Dendritic cell treated with granulocyte-macrophage colony-stimulating factor and Interleukin-4, amounts not matched to agents 40 ng/mL and 50 ng/mL, for 4 days (primary cell): ENCODE data around the gene FMO5.
"Not testable (repeated sequence)": the region's sequence is repeated elsewhere in the genome, so short reads cannot be mapped to it uniquely, and the experiment has no call there.

Experiments
- H3K27ac Mint-ChIP-seq: one replicate; pipeline ENCODE4 v1.8.0; 2022; ENCODE audit warnings: mild to moderate bottlenecking, mixed read lengths
- H3K27me3 Mint-ChIP-seq: one replicate; pipeline ENCODE4 v1.8.0; 2022; ENCODE audit warnings: mild to moderate bottlenecking, mixed read lengths
- H3K36me3 Mint-ChIP-seq: one replicate; pipeline ENCODE4 v1.8.0; 2022; ENCODE audit warnings: low read depth, mixed read lengths
- H3K4me1 Mint-ChIP-seq: one replicate; pipeline ENCODE4 v1.8.0; 2022; ENCODE audit warnings: low read depth, mixed read lengths
- H3K4me3 Mint-ChIP-seq: one replicate; pipeline ENCODE4 v1.8.0; 2022; ENCODE audit warnings: mild to moderate bottlenecking, moderate library complexity, mixed read lengths
- H3K9me3 Mint-ChIP-seq: one replicate; pipeline ENCODE4 v1.8.0; 2022; ENCODE audit warnings: mixed read lengths
- intact Hi-C: fragments of 100-400 bp; cut with micrococcal nuclease; formaldehyde crosslinking; loops from one replicate; pipeline ENCODE4 v1.15.0; 2022

Gene FMO5

GRCh38 chr1:147168626-147169058 is 56.5 kb downstream of the FMO5 start:
- H3K27ac Mint-ChIP-seq, result no peak overlapping the region
- no peaks in the 10 kb centered on the region for H3K9me3 Mint-ChIP-seq
- peaks cover 25% of the 10 kb centered on the region for H3K4me1 Mint-ChIP-seq
- intact Hi-C loops, result no loop called here
- H3K27me3 Mint-ChIP-seq, result no peaks in the 10 kb centered on the region
- peaks cover 45% of the 10 kb centered on the region for H3K36me3 Mint-ChIP-seq
- no peak overlapping the region for H3K4me3 Mint-ChIP-seq

GRCh38 chr1:147167365-147167764 is 57.8 kb downstream of the FMO5 start:
- Mint-ChIP-seq H3K27ac (no peak overlapping the region), H3K9me3 (no peaks in the 10 kb centered on the region), H3K36me3 (peaks cover 45% of the 10 kb centered on the region), H3K27me3 (no peaks in the 10 kb centered on the region), H3K4me1 (peaks cover 20% of the 10 kb centered on the region), H3K4me3 (no peak overlapping the region)
- intact Hi-C loops, result no loop called here

DNA sequence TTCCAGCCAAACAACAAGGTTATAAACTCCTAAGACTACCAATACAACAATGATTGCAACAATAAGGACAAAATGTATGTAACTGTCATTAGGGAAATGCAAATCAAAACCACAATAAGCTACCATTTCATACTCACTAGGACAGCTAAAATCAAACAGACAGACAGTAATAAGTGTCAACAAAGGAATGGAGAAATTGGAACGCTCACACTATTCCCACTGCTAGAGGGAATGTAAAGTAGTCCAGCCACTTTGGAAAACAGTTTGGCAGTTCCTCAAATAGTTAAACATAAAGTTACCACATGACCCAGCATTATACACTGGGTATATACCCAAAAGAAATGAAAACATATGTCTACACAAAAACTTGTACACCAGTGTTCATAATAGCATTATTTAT is 62.1 kb downstream of the FMO5 start:
- H3K27ac Mint-ChIP-seq, result no peak overlapping the region
- no peaks in the 10 kb centered on the region for H3K4me1 Mint-ChIP-seq
- no peaks in the 10 kb centered on the region for H3K27me3 Mint-ChIP-seq
- no peaks in the 10 kb centered on the region for H3K9me3 Mint-ChIP-seq
- H3K36me3 Mint-ChIP-seq, result peaks cover 79% of the 10 kb centered on the region
- intact Hi-C loops, result no loop called here
- H3K4me3 Mint-ChIP-seq, result no peak overlapping the region

DNA sequence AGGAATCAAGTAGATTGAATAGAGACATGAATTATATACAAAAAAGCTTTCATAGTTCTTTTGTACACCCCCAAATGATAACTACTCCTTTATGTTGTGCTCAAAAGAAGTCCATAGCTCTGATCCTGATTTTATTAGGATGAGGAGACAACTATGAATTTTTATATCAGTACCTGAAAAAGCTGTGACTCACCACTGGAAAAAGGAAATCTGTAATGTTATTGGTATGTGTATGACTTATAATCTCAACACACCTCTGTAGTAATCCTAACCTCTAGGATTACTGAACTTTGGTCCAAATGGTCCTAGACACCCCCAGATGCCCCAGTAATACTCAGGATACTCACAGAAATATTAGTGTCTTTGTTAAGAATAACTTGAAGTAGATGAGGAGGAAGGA is 63.0 kb downstream of the FMO5 start:
- H3K4me1 Mint-ChIP-seq, result no peaks in the 10 kb centered on the region
- no peaks in the 10 kb centered on the region for H3K9me3 Mint-ChIP-seq
- H3K36me3 Mint-ChIP-seq, result peaks cover 86% of the 10 kb centered on the region
- H3K27me3 Mint-ChIP-seq, result no peaks in the 10 kb centered on the region
- no peak overlapping the region for H3K27ac Mint-ChIP-seq
- intact Hi-C loops, result no loop called here
- H3K4me3 Mint-ChIP-seq, result no peak overlapping the region

DNA sequence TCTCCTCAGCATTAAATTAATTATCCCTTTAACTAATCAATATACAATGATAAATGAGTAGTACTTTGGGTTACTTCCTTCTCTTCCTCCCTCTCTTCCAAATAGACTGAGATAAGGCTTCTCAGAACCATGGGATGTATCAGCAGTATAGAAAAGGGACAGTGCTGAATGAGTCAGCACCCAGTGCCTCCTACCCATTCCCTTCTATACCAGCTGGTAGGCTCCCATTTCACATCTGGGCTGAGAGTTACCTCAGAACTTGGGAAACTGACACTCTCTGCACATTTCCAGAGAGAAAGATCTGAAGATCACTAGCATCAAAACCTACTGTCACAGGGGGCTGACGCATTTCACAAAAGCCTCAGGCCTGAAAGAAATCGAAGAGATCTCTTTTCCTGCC is 68.0 kb downstream of the FMO5 start:
- H3K27me3 Mint-ChIP-seq, H3K4me3 Mint-ChIP-seq, intact Hi-C loops, H3K9me3 Mint-ChIP-seq, H3K4me1 Mint-ChIP-seq, H3K27ac Mint-ChIP-seq: not testable (repeated sequence)
- peaks cover 75% of the 10 kb centered on the region for H3K36me3 Mint-ChIP-seq

DNA sequence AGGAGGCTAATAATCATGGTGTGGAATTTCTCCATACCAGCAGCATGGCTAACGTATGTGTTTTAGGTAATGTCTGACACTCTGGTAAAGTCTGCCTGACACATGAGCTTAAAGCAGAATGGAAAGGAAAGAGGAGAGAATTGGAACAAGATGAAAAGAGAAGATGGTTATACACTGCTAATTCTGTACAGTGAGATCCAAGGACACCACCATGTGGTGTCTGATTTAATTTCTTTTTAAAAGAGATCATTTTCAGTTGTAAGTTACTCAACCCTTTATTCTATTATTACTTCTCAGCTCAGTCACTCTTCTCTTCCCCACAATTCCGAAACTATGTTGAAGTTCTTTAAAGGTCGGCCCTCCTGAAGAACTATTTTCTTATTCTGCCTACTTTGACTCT is 68.5 kb downstream of the FMO5 start:
- H3K27me3 Mint-ChIP-seq, result no peaks in the 10 kb centered on the region
- intact Hi-C loops, result no loop called here
- H3K4me1 Mint-ChIP-seq, result no peaks in the 10 kb centered on the region
- H3K36me3 Mint-ChIP-seq, result peaks cover 70% of the 10 kb centered on the region
- no peak overlapping the region for H3K27ac Mint-ChIP-seq
- no peak overlapping the region for H3K4me3 Mint-ChIP-seq
- no peaks in the 10 kb centered on the region for H3K9me3 Mint-ChIP-seq

DNA sequence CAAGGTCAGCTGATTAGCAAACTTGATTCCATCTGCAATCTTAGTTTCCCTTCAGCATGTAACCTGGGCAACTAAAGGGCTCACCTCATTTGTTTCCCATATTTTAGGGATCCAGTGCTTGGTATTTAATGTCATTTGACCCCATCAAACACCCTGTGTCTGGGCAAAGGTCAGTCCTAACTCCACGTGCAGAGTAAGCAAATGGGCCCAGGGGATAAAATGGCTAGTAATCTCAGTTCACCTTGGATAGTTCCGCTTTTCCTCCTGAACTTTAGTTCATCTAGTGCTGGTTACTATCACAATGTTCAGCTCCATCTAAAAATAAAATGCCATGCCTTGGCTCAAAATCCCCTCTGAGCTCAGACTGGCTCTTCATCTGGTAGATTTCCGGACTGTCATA is 72.4 kb downstream of the FMO5 start:
- H3K27me3 Mint-ChIP-seq, result no peaks in the 10 kb centered on the region
- no peak overlapping the region for H3K4me3 Mint-ChIP-seq
- no peaks in the 10 kb centered on the region for H3K9me3 Mint-ChIP-seq
- H3K4me1 Mint-ChIP-seq, result no peaks in the 10 kb centered on the region
- no peak overlapping the region for H3K27ac Mint-ChIP-seq
- H3K36me3 Mint-ChIP-seq, result peaks cover 36% of the 10 kb centered on the region
- intact Hi-C loops, result no loop called here

- Mint-ChIP-seq H3K4me3 (no peak overlapping the region), H3K27me3 (no peaks in the 10 kb centered on the region), H3K27ac (no peak overlapping the region), H3K4me1 (no peaks in the 10 kb centered on the region), H3K36me3 (peaks cover 21% of the 10 kb centered on the region), H3K9me3 (no peaks in the 10 kb centered on the region)
- intact Hi-C loops, result no loop called here
Observed at GRCh38 chr1:147151244-147151643, 73.9 kb downstream of the FMO5 start.

GRCh38 chr1:147142886-147143285 is 82.3 kb downstream of the FMO5 start:
- intact Hi-C loops, result no loop called here
- Mint-ChIP-seq H3K27ac (no peak overlapping the region), H3K4me1 (no peaks in the 10 kb centered on the region), H3K4me3 (no peak overlapping the region), H3K36me3 (no peaks in the 10 kb centered on the region), H3K9me3 (no peaks in the 10 kb centered on the region), H3K27me3 (peaks cover 4% of the 10 kb centered on the region)
